HEK293 (cell line): ENCODE data around the gene MAPK12.

ENCODE experiments used
- GLIS1 ChIP-seq: fragments of 450-650 bp; formaldehyde crosslinking; IDR thresholded peaks from 2 replicates; pipeline ENCODE4 v1.5.1; 2016; ENCODE audit warnings: missing biosample characterization, missing genetic modification characterization
- GLIS2 ChIP-seq: fragments of 450-650 bp; formaldehyde crosslinking; IDR thresholded peaks from 2 replicates; pipeline ENCODE4 v1.5.1; 2016; ENCODE audit warnings: missing biosample characterization, missing genetic modification characterization
- PRDM10 ChIP-seq: fragments of 450-650 bp; formaldehyde crosslinking; IDR thresholded peaks from 2 replicates; pipeline ENCODE4 v1.5.1; 2016; ENCODE audit warnings: missing biosample characterization, missing genetic modification characterization
- REST ChIP-seq: fragments of 450-650 bp; formaldehyde crosslinking; IDR thresholded peaks from 2 replicates; pipeline ENCODE4 v1.5.1; 2016; ENCODE audit warnings: missing biosample characterization, missing genetic modification characterization
- SP3 ChIP-seq: fragments of 450-650 bp; formaldehyde crosslinking; IDR thresholded peaks from 2 replicates; pipeline ENCODE4 v1.5.1; 2016; ENCODE audit warnings: missing biosample characterization, missing genetic modification characterization
- TSHZ1 ChIP-seq: fragments of 450-650 bp; formaldehyde crosslinking; IDR thresholded peaks from 2 replicates; pipeline ENCODE4 v1.5.1; 2016; ENCODE audit warnings: missing biosample characterization, missing genetic modification characterization, borderline replicate concordance
- ZBTB44 ChIP-seq: fragments of 450-650 bp; IDR thresholded peaks from 2 replicates; pipeline ENCODE4 v1.5.1; 2018; ENCODE audit warnings: missing biosample characterization, mild to moderate bottlenecking, missing genetic modification characterization
- ZBTB49 ChIP-seq: fragments of 450-650 bp; formaldehyde crosslinking; IDR thresholded peaks from 2 replicates; pipeline ENCODE4 v1.5.1; 2016; ENCODE audit warnings: missing biosample characterization, missing genetic modification characterization, low read depth
- ZBTB6 ChIP-seq: fragments of 450-650 bp; formaldehyde crosslinking; IDR thresholded peaks from 2 replicates; pipeline ENCODE4 v1.5.1; 2017; ENCODE audit warnings: missing biosample characterization, missing genetic modification characterization
- ZNF221 ChIP-seq: fragments of 450-650 bp; formaldehyde crosslinking; IDR thresholded peaks from 2 replicates; pipeline ENCODE4 v1.5.1; 2017; ENCODE audit warnings: missing biosample characterization, missing genetic modification characterization, borderline replicate concordance
- ZNF341 ChIP-seq: fragments of 450-650 bp; formaldehyde crosslinking; IDR thresholded peaks from 2 replicates; pipeline ENCODE4; 2016; ENCODE audit warnings: low read depth, missing biosample characterization, missing genetic modification characterization
- ZNF394 ChIP-seq: fragments of 450-650 bp; formaldehyde crosslinking; IDR thresholded peaks from 2 replicates; pipeline ENCODE4 v1.5.1; 2016; ENCODE audit warnings: missing biosample characterization, missing genetic modification characterization, mild to moderate bottlenecking, moderate library complexity, borderline replicate concordance
- ZNF660 ChIP-seq: fragments of 450-650 bp; IDR thresholded peaks from 2 replicates; pipeline ENCODE4 v1.5.1; 2018; ENCODE audit warnings: missing biosample characterization, mild to moderate bottlenecking, missing genetic modification characterization
- ZSCAN30 ChIP-seq: fragments of 450-650 bp; IDR thresholded peaks from 2 replicates; pipeline ENCODE4 v1.5.1; 2018; ENCODE audit warnings: missing biosample characterization, mild to moderate bottlenecking, missing genetic modification characterization, moderate library complexity

MAPK12 gene

GRCh38 chr22:50305923-50306566 lies 44.6 kb upstream of the MAPK12 start (continued):
- peak; percentile 75 for TF ChIP-seq ZBTB44 (tag by site-specific recombination)
- no peak for TF ChIP-seq ZBTB49 (tag by site-specific recombination)
- TF ChIP-seq REST (tag by site-specific recombination) = no peak
- TF ChIP-seq ZBTB6 (tag by site-specific recombination) = 0 out of 2 replicates have a peak, but pooled peaks have one; percentile 28
- TF ChIP-seq PRDM10 (tag by site-specific recombination) = peak; percentile 78
- TF ChIP-seq ZNF394 = peak; percentile 63; the same call in 1 of the 2 replicates
- peak; percentile 97 for TF ChIP-seq GLIS1
- no peak for TF ChIP-seq ZNF221 (tag by site-specific recombination)
- TF ChIP-seq SP3 (tag by site-specific recombination) = 0 out of 2 replicates have a peak, but pooled peaks have one; percentile 40
- peak; percentile 83; the same call in 1 of the 2 replicates for TF ChIP-seq ZNF660 (tag by site-specific recombination)
- TF ChIP-seq ZNF341 = peak; percentile 53
- TF ChIP-seq ZSCAN30 (tag by site-specific recombination) = peak; percentile 54; the same call in 1 of the 2 replicates
- TF ChIP-seq TSHZ1 (tag by site-specific recombination) = 0 out of 2 replicates have a peak, but pooled peaks have one; percentile 14
- peak; percentile 96 for TF ChIP-seq GLIS2 (tag by site-specific recombination)
